HG02970 (cell line): ENCODE results near the gene PXDC1.

Experiments used
- ATAC-seq: cut with Tn5 transposase; IDR thresholded peaks from one replicate; pipeline ENCODE4 v1.9.1; 2021; ENCODE audit warnings: mild to moderate bottlenecking, moderate library complexity, moderate number of reproducible peaks; ENCODE audit not compliant: unreplicated experiment, low FRiP score

Gene PXDC1

DNA sequence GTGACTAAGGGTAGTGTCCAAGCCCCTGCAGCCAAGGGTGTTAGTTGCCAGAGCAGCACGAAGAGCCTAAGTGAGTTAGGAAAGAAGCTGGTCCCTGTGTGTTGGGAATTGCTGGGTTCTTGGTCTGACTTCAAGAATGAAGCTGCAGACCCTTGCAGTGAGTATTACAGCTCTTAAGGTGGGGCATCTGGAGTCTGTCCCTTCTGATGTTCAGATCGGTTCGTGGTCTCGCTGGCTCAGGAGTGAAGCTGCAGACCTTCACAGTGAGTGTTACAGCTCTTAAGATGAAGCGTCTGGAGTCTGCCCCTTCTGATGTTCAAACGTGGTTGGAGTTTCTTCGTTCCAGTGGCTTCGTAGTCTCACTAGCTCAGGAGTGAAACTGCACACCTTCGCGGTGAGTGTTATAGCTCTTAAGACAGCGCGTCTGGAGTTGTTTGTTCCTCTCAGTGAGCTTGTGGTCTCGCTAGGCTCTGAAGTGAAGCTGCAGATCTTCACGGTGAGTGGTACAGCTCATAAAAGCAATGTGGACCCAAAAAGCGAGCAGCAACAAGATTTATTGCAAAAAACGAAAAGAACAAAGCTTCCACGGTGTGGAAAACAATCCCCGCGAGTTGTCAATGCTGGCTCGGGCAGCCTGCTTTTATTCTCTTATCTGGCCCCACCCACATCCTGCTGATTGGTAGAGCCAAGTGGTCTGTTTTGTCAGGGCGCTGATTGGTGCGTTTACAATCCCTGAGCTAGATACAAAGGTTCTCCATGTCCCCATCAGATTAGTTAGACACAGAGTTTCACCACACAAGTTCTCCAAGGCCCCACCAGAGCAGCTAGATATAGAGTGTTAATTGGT is 31.8 kb downstream of the PXDC1 start:
- no peak for ATAC-seq

DNA sequence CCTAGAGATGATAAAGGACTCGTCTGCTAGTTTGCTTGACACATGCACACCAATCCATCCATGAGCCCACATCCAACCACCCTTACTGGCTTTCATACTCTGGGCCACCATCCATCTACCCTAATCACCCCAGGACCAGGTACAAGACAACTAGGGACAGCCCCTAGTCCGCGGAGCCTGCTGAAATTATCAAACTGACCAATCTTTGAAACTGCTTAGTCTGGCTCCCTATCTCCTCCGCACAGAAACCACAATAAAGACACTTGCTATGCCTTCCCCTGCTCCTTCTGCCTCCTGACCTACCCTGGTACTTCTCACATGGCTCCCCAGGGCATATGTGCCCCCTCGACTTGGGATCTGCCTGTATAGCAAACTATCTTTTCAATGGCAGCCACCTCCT is 33.1 kb downstream of the PXDC1 start:
- no peak for ATAC-seq

DNA sequence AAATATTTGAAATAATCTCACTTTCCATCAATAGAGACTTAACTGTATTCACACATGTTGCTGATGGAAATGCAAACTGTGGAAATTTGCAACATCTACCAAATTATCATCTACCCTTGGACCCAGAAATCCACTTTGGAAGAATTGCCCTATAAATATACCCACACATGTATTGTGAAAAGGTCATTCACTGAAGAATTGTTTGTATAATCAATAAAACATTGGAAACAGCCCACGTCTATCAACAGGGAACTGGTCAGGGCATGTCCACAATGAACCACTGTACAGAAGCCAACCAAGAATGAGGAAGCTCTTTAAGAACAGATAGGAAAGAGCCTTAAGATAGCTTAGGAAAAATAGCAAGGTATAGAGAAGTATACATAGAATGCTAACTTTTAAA is 36.2 kb downstream of the PXDC1 start:
- no peak for ATAC-seq

DNA sequence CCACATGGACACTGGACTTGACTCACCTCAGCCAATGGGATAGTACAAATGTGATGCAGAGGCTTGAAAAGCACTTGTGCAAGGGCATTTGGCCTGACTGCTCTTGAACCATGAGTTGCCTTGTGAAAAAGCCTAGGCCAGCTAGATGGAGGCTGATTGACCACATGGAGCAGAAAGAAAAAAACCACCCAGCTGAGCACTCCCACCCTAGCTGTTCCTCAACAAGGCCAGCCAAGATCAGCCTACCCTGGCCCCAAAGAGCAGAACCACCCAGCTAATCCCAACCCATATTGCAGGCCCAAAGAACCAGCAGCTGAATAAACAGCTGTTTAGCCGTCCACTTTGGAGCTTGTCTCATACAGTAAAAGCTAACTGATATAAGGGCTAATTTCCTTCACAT is 36.7 kb downstream of the PXDC1 start:
- no peak for ATAC-seq

DNA sequence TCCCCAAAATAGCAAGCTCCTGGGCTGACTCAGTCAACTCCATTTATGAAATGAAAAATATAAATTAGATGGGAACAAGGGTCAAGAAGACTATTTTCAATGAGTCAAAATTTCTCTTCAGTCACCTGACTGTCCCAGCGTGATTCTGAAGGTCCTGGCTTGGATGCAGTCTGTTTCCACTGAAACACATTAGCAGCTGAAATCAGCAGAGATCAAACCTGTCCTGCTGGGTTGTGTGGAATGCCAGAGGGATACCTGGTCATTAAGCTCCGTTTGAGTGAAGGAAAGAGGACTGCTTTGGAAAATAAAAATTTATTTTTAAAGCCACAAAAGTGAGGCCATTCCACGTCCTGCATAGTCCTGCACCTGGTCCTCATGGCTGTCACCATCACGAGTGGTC is 37.4 kb downstream of the PXDC1 start:
- no peak for ATAC-seq

DNA sequence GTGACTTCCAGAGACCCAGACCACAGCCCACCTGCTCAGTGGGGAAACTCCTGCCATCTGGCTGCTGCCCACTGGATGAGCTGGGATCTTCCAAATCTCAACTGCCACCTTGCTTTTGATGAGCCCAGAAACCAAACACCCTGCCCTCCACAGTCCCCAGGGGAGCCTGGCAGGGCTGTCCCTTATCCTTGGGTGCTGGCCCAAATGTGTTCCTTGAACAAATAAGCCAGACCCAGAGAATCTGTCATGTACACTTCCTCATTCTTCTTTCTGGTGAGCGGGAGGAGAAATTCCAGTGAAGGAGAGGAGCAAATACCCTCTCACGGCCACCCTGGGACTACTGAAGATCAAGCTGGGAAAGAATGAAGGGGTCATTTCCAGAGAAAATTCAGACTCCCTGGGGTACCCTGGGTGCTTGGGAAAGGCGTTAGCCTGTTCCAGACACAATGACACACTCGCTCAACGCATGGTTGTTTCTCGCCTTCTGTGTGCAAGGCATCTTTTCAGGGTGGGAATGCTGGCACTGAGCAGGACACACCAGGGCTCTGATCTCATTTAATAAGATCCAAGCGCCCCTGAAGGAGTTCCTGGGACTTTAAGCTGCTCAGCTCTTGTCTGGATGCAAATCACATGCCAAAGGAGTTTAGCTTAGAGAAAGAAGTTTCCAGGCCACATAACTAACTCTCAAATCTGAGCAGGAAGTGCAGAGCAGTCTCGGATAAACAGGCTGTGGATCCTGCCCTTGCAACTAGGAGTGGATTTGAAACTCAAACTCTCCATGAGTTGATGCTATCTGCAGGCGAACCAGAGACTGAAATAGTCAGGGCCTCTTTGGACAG is 38.5 kb downstream of the PXDC1 start:
- no peak for ATAC-seq

DNA sequence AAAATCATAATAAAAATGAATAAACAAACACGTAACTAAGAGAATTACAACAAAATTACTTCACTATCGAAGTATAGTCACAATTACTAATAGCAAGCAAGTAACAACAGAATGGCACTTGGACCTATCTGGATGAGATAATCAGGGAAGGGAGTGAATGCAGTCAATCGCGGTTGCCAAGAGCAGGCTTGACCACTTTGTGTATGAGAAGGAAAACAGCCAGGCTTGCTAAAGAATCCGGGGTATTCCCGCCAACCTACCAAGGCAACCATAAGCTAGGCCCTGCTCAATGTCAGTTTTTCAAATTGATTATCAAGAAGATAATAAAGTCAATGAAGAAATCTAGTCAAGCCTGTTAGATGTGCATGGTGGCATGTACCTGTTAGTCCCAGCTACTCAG is 39.7 kb downstream of the PXDC1 start:
- ATAC-seq, result no peak

DNA sequence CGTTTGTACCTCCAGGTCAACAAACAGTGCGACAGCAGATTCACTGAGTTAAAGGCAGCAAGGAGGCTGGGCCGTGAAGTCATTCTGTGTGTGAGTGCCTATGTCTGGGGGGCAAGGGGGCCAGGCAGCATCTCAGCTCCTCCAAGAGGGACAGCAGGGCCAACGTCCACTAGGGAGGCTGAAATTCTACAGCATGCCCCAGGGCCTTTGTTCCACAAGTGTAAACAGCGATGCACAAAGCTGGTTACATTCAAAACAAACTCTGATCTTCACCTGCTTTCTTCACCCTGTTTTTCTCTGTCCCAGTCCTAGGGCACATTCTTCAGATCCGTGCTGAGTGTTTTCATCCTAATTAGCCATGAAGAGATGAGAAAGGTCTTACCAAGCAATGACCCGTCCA is 41.1 kb downstream of the PXDC1 start:
- ATAC-seq, result no peak

DNA sequence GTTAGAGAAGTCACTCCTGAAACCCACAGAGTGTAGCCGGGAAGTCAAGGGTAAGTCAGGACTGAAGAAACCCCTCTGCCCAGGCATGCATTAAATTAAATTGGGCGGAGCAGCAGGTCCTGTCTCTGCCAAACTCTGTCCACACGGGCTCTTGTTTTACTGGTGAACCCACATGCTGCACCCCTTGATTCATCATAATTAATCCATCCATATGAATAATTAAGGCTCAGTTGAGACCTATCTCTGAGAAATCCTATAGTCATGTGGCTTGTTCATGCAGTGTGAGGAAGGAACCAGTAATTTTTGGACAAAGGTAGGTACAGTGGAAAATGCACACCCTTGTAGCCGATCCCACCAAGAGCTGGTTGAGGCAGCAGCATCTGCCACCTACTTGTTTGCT is 43.0 kb downstream of the PXDC1 start:
- ATAC-seq, result no peak

DNA sequence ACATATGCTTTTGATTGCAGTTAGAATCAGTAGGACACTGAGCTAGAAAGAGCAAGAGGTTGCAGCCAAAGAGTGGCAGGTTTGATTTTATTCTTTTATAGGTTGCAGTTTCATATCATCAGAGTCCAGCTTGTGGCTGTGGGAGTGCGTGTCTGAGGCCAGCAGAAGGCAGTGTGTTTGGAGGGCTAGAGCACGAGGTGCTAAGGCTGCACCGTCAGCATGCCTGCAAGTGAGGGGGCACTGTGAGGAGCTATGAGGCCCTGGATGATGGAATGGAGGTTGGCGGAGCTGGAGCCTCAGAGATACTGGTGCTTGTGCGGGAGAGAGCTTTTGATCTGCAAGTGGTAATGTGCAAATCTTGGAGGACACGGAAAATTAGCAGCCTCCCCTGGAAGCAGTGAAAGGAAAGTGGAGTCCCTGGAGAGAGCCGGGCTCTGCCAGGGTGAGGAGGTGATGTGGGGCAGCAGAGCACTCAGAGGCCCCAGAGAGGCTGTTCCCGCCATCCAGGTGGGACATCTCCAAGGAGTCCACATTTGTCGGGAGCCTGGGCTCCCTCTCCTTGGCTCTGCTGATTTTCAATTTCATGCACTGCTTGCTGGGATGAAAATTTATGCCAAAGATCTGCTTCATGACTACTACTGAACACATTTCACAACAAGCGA is 43.6 kb downstream of the PXDC1 start:
- no peak for ATAC-seq

DNA sequence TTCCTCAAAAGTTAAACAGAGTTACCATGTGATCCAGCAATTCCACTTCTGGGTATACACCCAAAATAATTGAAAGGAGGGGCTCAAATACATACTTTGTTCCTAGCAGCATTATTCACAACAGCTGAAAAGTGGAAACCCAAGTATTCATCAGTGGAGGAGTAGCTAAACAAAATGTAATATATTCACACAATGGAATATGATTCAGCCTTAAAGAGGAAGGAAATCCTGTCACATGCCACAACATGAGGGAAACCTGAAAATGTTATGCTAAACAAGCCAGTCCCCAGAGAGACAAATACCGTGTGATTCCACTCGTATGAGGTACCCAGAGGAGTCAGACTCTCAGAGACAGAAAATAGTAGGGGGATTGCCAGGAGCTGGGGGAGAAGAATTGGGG is 44.5 kb downstream of the PXDC1 start:
- no peak for ATAC-seq

DNA sequence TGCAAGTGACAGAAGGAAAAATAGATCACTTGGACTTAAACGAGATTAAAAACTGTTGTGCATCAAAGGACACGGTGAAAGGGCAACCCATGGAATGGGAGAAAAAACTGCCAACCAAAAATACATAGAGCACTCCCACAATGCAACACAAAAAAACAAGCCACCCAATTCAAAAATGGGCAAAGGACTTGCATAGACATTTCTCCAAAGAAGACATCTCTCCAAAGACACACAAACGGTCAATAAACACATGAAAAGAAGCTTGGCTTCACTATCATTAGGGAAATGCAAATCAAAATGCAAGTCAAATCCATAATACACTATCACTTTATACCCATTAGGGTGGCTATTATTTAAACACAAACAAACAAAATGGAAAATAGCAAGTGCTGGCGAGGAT is 45.0 kb downstream of the PXDC1 start:
- ATAC-seq, result no peak

DNA sequence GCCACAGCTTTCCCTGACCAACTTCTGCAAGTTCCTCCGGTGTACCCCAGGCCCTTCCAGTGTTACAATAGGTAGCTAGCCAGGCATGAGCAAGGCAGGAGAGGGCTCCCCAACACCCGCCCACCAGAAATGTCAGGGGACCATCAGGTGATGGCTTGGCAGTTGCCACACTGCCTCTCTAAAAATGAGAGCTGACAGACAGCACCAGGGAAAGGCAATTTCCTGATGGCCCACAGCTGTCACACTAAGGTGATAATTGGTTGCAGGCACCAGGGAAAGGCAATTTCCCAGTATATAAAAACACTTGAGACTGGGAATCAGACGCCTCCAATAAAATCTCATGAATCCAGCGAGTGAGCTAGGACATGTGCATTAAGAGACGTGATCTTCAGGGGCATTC is 49.9 kb downstream of the PXDC1 start:
- no peak for ATAC-seq

DNA sequence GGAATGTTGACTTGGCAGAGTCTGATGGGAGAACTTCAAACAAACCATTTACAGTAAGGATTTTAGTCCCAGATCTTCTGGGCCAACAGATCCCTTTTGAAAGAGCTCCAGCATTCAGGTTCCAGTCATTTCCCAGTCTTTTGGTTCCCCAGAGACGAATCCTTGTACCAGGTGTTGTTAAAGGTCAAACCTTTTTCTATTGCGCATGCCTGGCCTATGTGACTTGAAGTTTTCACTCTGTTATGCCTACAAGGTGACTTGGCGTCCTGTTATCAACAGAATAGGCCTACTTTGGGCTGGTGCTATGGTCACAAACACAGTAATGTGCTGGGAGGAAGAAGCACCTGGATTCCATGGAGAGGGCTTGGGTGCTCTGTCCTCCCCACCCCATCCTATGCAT is 52.3 kb downstream of the PXDC1 start:
- no peak for ATAC-seq

DNA sequence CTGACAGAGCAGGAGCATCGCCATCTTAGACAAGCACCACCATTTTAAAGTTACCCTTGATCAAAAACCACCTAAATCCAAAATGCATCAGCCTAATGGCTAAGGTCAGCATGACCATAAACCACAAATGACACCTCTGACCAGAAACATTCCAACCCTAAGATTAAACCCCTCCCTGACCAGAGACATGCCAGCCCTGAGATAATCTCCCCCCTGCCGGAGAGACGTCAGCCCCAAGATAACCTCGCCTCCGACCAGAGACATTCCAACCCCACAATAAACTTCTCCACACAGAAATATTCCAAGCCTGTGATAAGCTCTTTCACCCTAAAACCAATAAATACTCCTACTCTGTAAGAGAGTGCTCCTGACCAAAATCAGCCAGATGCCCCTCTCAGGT is 53.5 kb downstream of the PXDC1 start:
- no peak for ATAC-seq

DNA sequence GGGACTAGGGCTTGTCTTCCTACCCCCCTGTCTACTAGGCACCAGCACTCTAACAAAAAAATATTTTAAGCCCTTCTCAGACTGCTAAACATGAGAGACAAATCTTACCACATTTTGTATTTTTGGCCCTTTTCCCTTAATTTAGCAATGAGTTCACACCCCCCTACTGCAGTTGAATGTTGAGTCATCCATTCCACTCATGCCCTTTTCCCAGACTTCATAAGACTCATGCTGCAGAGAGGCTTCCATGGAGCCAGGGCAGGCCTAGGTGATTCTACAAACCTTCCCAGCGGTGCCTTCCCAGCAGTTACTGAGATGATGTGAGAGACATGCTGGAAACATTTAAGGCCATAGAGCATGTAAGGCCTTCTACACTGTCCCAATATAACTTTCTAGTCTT is 53.9 kb downstream of the PXDC1 start:
- no peak for ATAC-seq

DNA sequence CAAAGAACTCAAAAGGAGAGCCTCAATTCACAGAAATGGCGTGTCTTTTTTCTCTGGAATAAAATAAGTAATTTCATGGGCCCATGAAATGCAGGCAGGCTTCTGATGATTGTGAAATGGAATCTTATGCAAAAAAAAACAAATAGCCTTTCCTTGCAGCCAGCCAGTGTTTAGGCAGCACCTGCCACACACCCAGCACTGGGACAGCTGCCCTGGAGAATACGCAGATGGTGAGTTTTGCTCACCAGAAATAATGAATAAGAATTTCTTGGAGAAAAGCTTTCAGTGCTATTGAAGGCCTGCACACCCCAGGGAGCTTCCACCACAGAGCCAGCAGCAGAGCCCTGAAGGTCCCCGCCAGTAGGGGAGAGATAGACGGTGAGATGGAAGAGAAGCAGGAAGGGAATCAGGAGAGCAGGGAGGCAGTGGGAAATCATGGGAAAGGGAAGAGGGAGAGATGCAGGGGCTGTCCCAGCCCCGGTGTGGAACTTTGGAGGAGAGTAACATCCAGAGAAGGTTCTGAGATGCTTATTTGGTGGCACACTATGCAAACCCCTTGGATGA is 54.9 kb downstream of the PXDC1 start:
- no peak for ATAC-seq

DNA sequence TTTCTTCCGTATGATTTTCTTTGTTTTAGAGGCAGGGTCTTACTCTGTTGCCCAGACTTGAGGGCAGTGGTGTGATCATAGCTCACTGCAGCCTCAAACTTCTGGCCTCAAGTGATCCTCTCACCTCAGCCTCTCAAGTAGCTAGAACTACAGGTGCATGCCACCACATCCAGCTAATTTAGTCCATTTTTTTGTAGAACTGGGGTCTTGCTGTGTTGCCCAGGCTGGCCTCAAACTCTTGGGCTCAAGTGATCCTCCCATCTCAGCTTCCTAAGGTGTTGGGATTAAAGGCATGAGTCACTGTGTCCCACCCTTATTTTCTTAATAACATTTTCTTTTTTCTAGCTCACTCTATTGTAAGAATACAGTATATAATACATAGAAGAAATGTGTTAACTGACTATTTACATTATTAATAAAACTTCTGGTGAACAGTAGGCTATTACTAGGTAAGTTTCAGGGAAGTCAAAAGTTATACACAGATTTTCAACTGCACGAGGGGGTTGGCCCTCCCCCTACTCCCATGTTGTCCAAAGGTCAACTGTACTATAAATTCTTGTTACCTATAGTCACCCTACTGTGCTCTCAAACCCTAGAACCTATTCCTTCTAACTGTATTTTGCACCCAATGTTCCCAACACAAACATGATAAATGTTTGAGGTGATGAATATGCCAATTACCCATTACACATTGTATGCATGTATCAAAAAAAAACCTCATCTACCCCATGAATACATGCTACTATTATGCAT is 56.3 kb downstream of the PXDC1 start:
- ATAC-seq, result no peak

DNA sequence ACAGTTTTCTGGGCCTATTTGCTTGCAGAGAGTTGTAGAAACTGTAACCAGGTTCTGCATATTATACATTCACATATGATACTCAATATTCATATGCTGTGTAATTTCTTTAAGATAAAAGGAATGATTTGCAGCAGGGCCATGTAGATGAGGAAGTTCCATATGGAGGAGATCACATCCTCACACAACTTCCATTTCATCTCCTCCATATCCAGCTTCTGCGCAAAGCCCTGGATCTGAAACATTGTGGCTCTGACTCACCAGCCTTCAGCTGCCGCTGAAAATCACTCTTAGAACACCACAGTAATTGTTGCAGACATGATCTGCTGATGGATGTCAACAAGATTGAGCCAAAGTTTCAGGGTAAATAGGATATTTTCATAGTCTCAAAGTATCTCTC is 57.7 kb downstream of the PXDC1 start:
- no peak for ATAC-seq

DNA sequence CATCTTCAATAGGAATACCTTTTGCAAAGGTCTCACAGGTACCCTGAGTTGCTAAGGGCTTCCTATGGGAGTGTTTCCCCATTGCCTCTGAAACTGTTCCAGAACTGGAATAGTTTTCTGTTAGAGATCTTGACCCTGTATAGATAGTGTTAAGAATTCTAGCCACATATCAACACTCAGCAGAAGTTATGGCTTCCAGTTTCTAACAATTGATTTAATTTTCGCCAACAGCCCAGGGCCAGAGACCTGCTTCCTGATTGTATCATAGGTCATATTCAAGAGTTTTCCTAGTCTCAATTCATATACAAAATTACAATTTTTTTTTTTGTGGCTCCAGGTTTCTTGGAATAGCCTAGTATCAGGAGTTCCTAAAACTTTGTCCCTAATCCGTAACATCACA is 61.0 kb downstream of the PXDC1 start:
- no peak for ATAC-seq
